A673 (cell line): ENCODE results near the gene ZNF491. TPM values are rescaled to one million over a fixed set of nuclear protein-coding genes. Genes with fewer than 3 reads are reported as not detected.
"Not testable (repeated sequence)": the region's sequence is repeated elsewhere in the genome, so short reads cannot be mapped to it uniquely, and the experiment has no call there.

Source experiments
- BruUV-seq: library from RNA; stranded (reverse); fragments of 400-500 nt; replicated peaks from 2 replicates; lab custom pipeline; 2021; lab: Mats Ljungman, UMichigan
- CTCF ChIA-PET: fragments of 300-600 bp; sonication (Branson Sonifier 250); formaldehyde crosslinking; loops from one replicate; lab custom pipeline; 2022; ENCODE audit warnings: antibody characterized with exemption; lab: Charles Lee
- POLR2A ChIA-PET: fragments of 300-600 bp; sonication (Branson Sonifier 250); formaldehyde crosslinking; loops from one replicate; lab custom pipeline; 2022; ENCODE audit warnings: antibody characterized with exemption; ENCODE audit not compliant: low non-redundant PET; lab: Charles Lee
- DNase-seq: peaks from one replicate; pipeline ENCODE4 v3.0.0-alpha.2; 2015; ENCODE audit warnings: low spot score
- H3K27ac ChIP-seq: fragments of 200-600 bp; sonication (generic); 2 replicates; pipeline ENCODE4 v1.5.1; 2016; ENCODE audit warnings: mixed run types, low read depth, mild to moderate bottlenecking, mixed read lengths, antibody characterized with exemption, low read length; ENCODE audit not compliant: poor library complexity, severe bottlenecking
- H3K27me3 ChIP-seq: fragments of 200-600 bp; sonication (generic); replicated peaks from 2 replicates; pipeline ENCODE4 v1.6.1; 2017; ENCODE audit warnings: mixed run types, low read depth, mild to moderate bottlenecking, mixed read lengths, antibody characterized with exemption, low read length; ENCODE audit not compliant: insufficient read depth, poor library complexity
- H3K36me3 ChIP-seq: fragments of 200-600 bp; sonication (generic); 2 replicates; pipeline ENCODE4 v1.6.1; 2016; ENCODE audit warnings: mixed run types, mild to moderate bottlenecking, mixed read lengths, antibody characterized with exemption, low read length; ENCODE audit not compliant: insufficient read depth, poor library complexity, severe bottlenecking
- H3K4me1 ChIP-seq: fragments of 200-600 bp; sonication (generic); 2 replicates; pipeline ENCODE4 v1.6.1; 2017; ENCODE audit warnings: mixed run types, mild to moderate bottlenecking, mixed read lengths, antibody characterized with exemption, low read length; ENCODE audit not compliant: insufficient read depth, poor library complexity, severe bottlenecking
- H3K4me3 ChIP-seq: fragments of 200-600 bp; sonication (generic); 2 replicates; pipeline ENCODE4 v1.5.1; 2016; ENCODE audit warnings: low read depth, mixed run types, mild to moderate bottlenecking, mixed read lengths, low read length; ENCODE audit not compliant: poor library complexity, severe bottlenecking
- H3K9me3 ChIP-seq: fragments of 200-600 bp; sonication (generic); 2 replicates; pipeline ENCODE4 v1.6.1; 2016; ENCODE audit warnings: mixed run types, low read depth, mild to moderate bottlenecking, mixed read lengths, antibody characterized with exemption, low read length; ENCODE audit not compliant: poor library complexity, severe bottlenecking
- EZH2 ChIP-seq: fragments of 200-600 bp; sonication (generic); IDR thresholded peaks from 2 replicates; pipeline ENCODE4 v1.6.1; 2017; ENCODE audit warnings: borderline replicate concordance, low read depth, mild to moderate bottlenecking, mixed read lengths, antibody characterized with exemption, low read length; ENCODE audit not compliant: poor library complexity, severe bottlenecking
- intact Hi-C: fragments of 100-400 bp; cut with micrococcal nuclease; formaldehyde crosslinking; loops from one replicate; pipeline ENCODE4 v1.10.0; 2022; ENCODE audit not compliant: unreplicated experiment
- total RNA-seq: library from RNA; stranded (reverse); gene quantifications from 2 replicates; pipeline ENCODE4 v1.2.3, GENCODE V29; 2021
- TF ChIP-seq, protein P1 (sequence below): fragments of 300-800, 200-600 bp; sonication (generic); conservative IDR thresholded peaks from 2 replicates; pipeline ENCODE4 v1.5.1; 2017; ENCODE audit warnings: low read depth, mild to moderate bottlenecking, antibody characterized with exemption, low read length, moderate library complexity, mixed read lengths

ZNF491 gene
- total RNA-seq, 1 experiment from 2014 or later, result 0.60 TPM

GRCh38 chr19:11833541-11833940 is 35.2 kb downstream of the ZNF491 start:
- TF ChIP-seq, protein P1, sequence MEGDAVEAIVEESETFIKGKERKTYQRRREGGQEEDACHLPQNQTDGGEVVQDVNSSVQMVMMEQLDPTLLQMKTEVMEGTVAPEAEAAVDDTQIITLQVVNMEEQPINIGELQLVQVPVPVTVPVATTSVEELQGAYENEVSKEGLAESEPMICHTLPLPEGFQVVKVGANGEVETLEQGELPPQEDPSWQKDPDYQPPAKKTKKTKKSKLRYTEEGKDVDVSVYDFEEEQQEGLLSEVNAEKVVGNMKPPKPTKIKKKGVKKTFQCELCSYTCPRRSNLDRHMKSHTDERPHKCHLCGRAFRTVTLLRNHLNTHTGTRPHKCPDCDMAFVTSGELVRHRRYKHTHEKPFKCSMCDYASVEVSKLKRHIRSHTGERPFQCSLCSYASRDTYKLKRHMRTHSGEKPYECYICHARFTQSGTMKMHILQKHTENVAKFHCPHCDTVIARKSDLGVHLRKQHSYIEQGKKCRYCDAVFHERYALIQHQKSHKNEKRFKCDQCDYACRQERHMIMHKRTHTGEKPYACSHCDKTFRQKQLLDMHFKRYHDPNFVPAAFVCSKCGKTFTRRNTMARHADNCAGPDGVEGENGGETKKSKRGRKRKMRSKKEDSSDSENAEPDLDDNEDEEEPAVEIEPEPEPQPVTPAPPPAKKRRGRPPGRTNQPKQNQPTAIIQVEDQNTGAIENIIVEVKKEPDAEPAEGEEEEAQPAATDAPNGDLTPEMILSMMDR, result no peak
- no peak for TF ChIP-seq EZH2
- ChIA-PET CTCF (no interaction called here), POLR2A (no interaction called here)
- no peak overlapping the region for H3K4me3 ChIP-seq
- peaks cover 39% of the 10 kb centered on the region for H3K9me3 ChIP-seq
- no peaks in the 10 kb centered on the region for H3K27me3 ChIP-seq
- peaks cover 26% of the 10 kb centered on the region for H3K36me3 ChIP-seq
- no TSS peak for BruUV-seq
- no peak overlapping the region for H3K27ac ChIP-seq
- H3K4me1 ChIP-seq, result no peaks in the 10 kb centered on the region
- DNase-seq, result no peak
- intact Hi-C loops, result no loop called here

DNA sequence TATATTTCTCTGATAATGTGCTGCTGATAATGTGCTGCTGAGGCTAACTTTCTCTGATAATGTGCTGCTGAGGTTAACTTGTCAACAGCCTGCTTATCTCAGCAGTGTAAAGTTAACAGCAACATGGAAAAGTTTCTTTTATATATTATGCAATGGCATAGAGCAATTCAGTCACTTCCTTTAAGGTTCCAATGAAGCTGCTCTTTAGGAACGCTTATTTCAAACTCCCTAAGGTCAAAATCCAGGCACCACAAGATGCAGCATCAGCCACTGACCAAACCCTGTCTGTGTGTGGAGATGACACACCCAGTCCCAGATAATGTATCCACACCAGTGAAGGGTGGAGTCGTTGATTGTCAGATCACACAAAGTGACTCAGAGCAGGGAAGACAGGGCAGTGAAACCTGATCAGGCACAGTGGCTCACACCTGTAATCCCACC is 37.3 kb downstream of the ZNF491 start:
- CTCF ChIA-PET, BruUV-seq, H3K27me3 ChIP-seq, intact Hi-C loops, H3K4me3 ChIP-seq, POLR2A ChIA-PET, H3K4me1 ChIP-seq, DNase-seq, H3K27ac ChIP-seq: not testable (repeated sequence)
- Histone ChIP-seq H3K9me3 (peaks cover 39% of the 10 kb centered on the region), H3K36me3 (peaks cover 26% of the 10 kb centered on the region)

DNA sequence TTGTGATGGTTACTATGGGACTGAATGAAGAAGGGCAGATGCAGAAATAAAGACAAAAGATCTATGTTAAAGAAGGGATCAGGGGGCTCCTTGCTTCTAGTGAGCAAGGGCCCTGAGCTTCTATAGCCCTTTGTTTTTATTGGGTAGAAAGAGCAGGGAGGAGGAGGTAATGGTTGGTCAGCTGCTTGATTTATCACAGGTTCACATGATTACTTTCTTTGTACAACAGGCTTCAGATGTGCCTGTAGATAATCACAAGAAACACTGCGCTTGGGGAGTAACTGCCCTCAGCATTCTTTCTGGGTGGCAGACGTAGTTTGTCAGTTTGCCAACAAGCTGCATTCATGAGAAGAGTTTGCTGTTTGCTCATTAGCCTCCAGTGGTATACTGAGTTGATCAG is 45.4 kb downstream of the ZNF491 start:
- Histone ChIP-seq H3K9me3 (no peaks in the 10 kb centered on the region), H3K4me3 (no peak overlapping the region), H3K4me1 (no peaks in the 10 kb centered on the region), H3K36me3 (no peaks in the 10 kb centered on the region), H3K27me3 (no peaks in the 10 kb centered on the region), H3K27ac (no peak overlapping the region)
- ChIA-PET CTCF (no interaction called here), POLR2A (no interaction called here)
- DNase-seq, result no peak
- BruUV-seq, result no TSS peak
- TF ChIP-seq, protein P1, result no peak
- no peak for TF ChIP-seq EZH2
- intact Hi-C loops, result no loop called here

- DNase-seq, intact Hi-C loops, BruUV-seq, H3K4me1 ChIP-seq, H3K9me3 ChIP-seq, H3K27me3 ChIP-seq, CTCF ChIA-PET, H3K4me3 ChIP-seq, H3K27ac ChIP-seq, H3K36me3 ChIP-seq, POLR2A ChIA-PET: not testable (repeated sequence)
Measured at GRCh38 chr19:11847615-11848014, 49.3 kb downstream of the ZNF491 start.
